ENCODE data around the gene F5. TPM values are rescaled to one million over a fixed set of nuclear protein-coding genes. Genes with fewer than 3 reads are reported as not detected.

F5 gene
- total and polyA plus RNA-seq, 2 of the 13 experiments (the other 11 are each of a cell fraction or from before 2014, with no cell fraction given): 38.3 to 64.0 TPM

DNA sequence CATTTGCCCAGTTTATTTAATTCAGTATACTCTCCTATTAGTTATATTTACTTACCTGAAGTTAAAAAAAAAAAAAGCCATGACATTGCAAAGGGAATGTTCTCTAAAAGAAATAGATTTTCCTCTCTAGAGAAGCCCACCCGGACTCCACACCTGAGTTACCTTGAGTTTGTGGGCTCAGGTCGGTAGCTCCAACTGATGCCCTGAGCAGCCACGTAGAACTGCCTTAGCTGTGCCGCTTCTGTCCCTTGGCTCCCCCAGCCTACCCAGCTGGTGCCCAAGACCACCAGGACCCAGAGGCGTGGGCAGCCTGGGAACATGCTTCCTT, 250 bp downstream of the F5 start (continued):
- TF ChIP-seq ZNF501 (CRISPR knock-in tag; IDR thresholded peaks at IDR 0.05): no peak
- no peak for TF ChIP-seq ZNF841 (CRISPR knock-in tag; IDR thresholded peaks at IDR 0.05; ENCODE audit: borderline replicate concordance)
- no peak for TF ChIP-seq ZNF724P (CRISPR knock-in tag; IDR thresholded peaks at IDR 0.05; ENCODE audit: borderline replicate concordance)
- no peak for TF ChIP-seq ZBTB8A (CRISPR knock-in tag; IDR thresholded peaks at IDR 0.05; ENCODE audit: borderline replicate concordance, low read depth)
- 0 out of 2 replicates have a peak, but pooled peaks have one; percentile 66 for TF ChIP-seq ZFP36L1 (CRISPR knock-in tag; IDR thresholded peaks at IDR 0.05)
- TF ChIP-seq HNRNPH1 (optimal IDR thresholded peaks at IDR 0.05; ENCODE audit: low read depth, low read length): no peak
- TF ChIP-seq, protein P1, sequence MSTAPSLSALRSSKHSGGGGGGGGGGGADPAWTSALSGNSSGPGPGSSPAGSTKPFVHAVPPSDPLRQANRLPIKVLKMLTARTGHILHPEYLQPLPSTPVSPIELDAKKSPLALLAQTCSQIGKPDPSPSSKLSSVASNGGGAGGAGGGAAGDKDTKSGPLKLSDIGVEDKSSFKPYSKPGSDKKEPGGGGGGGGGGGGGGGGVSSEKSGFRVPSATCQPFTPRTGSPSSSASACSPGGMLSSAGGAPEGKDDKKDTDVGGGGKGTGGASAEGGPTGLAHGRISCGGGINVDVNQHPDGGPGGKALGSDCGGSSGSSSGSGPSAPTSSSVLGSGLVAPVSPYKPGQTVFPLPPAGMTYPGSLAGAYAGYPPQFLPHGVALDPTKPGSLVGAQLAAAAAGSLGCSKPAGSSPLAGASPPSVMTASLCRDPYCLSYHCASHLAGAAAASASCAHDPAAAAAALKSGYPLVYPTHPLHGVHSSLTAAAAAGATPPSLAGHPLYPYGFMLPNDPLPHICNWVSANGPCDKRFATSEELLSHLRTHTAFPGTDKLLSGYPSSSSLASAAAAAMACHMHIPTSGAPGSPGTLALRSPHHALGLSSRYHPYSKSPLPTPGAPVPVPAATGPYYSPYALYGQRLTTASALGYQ (CRISPR knock-in tag; IDR thresholded peaks at IDR 0.05): no peak
- no peak for TF ChIP-seq BHLHE40 (IDR thresholded peaks at IDR 0.05; ENCODE audit: low read length)
- TF ChIP-seq KDM5A (IDR thresholded peaks at IDR 0.05; ENCODE audit: borderline replicate concordance, low read length): 0 out of 2 replicates have a peak, but pooled peaks have one; percentile 19
- TF ChIP-seq, protein P2, sequence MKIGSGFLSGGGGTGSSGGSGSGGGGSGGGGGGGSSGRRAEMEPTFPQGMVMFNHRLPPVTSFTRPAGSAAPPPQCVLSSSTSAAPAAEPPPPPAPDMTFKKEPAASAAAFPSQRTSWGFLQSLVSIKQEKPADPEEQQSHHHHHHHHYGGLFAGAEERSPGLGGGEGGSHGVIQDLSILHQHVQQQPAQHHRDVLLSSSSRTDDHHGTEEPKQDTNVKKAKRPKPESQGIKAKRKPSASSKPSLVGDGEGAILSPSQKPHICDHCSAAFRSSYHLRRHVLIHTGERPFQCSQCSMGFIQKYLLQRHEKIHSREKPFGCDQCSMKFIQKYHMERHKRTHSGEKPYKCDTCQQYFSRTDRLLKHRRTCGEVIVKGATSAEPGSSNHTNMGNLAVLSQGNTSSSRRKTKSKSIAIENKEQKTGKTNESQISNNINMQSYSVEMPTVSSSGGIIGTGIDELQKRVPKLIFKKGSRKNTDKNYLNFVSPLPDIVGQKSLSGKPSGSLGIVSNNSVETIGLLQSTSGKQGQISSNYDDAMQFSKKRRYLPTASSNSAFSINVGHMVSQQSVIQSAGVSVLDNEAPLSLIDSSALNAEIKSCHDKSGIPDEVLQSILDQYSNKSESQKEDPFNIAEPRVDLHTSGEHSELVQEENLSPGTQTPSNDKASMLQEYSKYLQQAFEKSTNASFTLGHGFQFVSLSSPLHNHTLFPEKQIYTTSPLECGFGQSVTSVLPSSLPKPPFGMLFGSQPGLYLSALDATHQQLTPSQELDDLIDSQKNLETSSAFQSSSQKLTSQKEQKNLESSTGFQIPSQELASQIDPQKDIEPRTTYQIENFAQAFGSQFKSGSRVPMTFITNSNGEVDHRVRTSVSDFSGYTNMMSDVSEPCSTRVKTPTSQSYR (CRISPR knock-in tag; IDR thresholded peaks at IDR 0.05; ENCODE audit: borderline replicate concordance): no peak
- TF ChIP-seq ZNF468 (CRISPR knock-in tag; IDR thresholded peaks at IDR 0.05): peak; percentile 65; the same call in 1 of the 2 replicates
- TF ChIP-seq, protein P3, sequence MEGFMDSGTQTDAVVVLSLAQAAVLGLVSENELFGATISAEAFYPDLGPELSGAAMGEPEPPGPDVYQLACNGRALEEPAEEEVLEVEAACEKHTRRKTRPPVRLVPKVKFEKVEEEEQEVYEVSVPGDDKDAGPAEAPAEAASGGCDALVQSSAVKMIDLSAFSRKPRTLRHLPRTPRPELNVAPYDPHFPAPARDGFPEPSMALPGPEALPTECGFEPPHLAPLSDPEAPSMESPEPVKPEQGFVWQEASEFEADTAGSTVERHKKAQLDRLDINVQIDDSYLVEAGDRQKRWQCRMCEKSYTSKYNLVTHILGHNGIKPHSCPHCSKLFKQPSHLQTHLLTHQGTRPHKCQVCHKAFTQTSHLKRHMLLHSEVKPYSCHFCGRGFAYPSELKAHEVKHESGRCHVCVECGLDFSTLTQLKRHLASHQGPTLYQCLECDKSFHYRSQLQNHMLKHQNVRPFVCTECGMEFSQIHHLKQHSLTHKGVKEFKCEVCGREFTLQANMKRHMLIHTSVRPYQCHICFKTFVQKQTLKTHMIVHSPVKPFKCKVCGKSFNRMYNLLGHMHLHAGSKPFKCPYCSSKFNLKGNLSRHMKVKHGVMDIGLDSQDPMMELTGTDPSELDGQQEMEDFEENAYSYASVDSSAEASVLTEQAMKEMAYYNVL (CRISPR knock-in tag; IDR thresholded peaks at IDR 0.05; ENCODE audit: borderline replicate concordance): no peak
- no peak for TF ChIP-seq ZMYM2 (CRISPR knock-in tag; IDR thresholded peaks at IDR 0.05)
- TF ChIP-seq, protein P4, sequence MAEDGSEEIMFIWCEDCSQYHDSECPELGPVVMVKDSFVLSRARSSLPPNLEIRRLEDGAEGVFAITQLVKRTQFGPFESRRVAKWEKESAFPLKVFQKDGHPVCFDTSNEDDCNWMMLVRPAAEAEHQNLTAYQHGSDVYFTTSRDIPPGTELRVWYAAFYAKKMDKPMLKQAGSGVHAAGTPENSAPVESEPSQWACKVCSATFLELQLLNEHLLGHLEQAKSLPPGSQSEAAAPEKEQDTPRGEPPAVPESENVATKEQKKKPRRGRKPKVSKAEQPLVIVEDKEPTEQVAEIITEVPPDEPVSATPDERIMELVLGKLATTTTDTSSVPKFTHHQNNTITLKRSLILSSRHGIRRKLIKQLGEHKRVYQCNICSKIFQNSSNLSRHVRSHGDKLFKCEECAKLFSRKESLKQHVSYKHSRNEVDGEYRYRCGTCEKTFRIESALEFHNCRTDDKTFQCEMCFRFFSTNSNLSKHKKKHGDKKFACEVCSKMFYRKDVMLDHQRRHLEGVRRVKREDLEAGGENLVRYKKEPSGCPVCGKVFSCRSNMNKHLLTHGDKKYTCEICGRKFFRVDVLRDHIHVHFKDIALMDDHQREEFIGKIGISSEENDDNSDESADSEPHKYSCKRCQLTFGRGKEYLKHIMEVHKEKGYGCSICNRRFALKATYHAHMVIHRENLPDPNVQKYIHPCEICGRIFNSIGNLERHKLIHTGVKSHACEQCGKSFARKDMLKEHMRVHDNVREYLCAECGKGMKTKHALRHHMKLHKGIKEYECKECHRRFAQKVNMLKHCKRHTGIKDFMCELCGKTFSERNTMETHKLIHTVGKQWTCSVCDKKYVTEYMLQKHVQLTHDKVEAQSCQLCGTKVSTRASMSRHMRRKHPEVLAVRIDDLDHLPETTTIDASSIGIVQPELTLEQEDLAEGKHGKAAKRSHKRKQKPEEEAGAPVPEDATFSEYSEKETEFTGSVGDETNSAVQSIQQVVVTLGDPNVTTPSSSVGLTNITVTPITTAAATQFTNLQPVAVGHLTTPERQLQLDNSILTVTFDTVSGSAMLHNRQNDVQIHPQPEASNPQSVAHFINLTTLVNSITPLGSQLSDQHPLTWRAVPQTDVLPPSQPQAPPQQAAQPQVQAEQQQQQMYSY (CRISPR knock-in tag; IDR thresholded peaks at IDR 0.05): no peak

Data from HepG2 (cell line).